ENCODE results near the gene ULBP2.
A peak's percentile ranks its signal among the peaks of the same experiment; 100 is the strongest.

Gene ULBP2, protein sequence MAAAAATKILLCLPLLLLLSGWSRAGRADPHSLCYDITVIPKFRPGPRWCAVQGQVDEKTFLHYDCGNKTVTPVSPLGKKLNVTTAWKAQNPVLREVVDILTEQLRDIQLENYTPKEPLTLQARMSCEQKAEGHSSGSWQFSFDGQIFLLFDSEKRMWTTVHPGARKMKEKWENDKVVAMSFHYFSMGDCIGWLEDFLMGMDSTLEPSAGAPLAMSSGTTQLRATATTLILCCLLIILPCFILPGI

DNA sequence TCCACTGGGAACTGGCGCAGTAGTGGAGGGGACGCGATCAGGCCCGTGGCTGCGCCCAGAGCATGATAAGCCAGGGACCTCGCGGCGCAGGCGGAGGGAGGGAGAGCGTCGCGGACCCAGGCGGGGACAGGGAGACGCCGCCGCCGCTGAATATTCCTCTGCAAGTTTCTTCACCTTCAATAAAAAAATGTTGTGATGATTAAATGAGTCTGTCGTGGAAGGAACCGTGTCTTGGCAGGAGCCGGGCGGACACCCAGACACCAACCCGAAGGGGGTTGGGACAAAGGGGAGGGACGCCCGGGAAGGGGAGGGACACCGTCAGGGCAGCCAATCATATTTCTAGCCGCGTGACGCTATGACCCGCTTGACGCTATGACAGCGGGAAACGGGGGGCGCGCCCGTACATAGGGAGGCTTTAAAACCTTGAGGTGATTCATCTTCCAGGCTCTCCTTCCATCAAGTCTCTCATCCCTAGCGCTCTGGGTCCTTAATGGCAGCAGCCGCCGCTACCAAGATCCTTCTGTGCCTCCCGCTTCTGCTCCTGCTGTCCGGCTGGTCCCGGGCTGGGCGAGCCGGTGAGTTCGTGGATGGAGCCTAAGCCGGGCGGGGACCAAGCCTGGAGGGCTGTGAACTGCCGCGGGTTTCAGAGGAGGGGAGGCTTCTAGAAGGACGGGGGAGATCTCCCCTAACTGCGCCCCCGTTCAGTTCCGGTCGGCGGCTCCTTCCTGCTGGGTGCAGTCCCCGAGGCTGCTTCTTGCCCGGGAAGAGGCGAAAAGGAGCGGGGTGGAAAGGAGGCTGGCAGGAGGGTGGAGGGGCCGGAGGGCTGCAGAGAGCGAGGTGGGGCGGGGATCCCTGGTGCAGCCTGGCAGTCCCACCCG lies at the start of gene ULBP2:
ULBP2 (plus strand) TSS at position 432 of the 878 bp plus-strand sequence; CDS start at position 491, 59 bp downstream.
- peak; percentile 83 for DNase-seq (ENCODE audit: low spot score)
- peak; percentile 49 for FAIRE-seq

GRCh38 chr6:149895048-149895590 lies 46.7 kb upstream of the ULBP2 start:
- FAIRE-seq (no peak), DNase-seq (ENCODE audit: low spot score) (no peak)

GRCh38 chr6:149895833-149896271 lies 46.0 kb upstream of the ULBP2 start:
- DNase-seq (ENCODE audit: low spot score) (peak; percentile 80), FAIRE-seq (peak; percentile 76)

DNA sequence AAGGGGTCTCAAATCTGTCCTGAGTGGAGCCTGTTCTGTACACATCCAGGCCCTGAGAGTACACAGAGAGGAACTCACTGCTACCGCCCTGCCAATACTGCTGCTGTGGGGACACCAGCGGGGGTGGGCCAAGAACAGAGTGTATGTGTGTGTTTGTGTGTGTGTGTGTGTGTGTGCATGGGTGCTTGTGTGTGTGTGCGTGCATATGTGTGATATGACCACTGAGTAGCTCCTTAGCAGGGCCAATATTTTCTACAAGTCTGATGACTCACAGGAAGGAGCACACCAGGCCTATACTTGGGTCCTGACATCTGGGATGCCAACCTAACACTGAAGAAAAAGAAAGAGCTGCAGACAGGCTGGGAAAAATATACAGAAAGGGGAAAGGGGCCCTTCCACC lies 45.3 kb upstream of the ULBP2 start:
- no peak for FAIRE-seq

GRCh38 chr6:149897015-149897697 lies 44.7 kb upstream of the ULBP2 start:
- DNase-seq (ENCODE audit: low spot score) (peak; percentile 69), FAIRE-seq (peak; percentile 67)

More for the DNA sequence above, 45.3 kb upstream of the ULBP2 start:
- DNase-seq (ENCODE audit: low spot score) = peak; percentile 30

- DNase-seq (ENCODE audit: low spot score) (no peak), FAIRE-seq (no peak)
These were observed 43.7 kb upstream of the ULBP2 start, which contains the start of gene RAET1E for GRCh38 chr6:149897855-149898744. Gene RAET1E (minus strand): TSS chr6:149898113. CDS start chr6:149890901, 7,212 bp downstream.

GRCh38 chr6:149898966-149899365 lies 42.8 kb upstream of the ULBP2 start:
- DNase-seq (ENCODE audit: low spot score) (no peak), FAIRE-seq (no peak)

DNA sequence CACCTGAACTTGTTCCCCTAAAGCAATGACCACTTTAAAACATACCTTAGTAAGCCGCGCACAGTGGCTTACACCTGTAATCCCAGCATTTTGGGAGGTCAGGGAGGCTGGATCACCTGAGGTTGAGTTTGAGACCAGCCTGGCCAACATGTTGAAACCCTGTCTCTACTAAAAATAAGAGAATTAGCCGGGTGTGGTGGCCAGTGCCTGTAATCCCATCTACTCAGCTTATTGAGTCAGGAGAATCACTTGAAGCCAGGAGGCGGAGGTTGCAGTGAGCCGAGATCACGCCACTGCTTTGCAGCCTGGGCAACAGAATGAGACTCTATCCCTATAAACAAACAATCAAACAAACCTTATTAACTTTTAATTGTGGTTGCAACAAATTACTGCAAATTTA lies 42.3 kb upstream of the ULBP2 start:
- DNase-seq (ENCODE audit: low spot score) (no peak), FAIRE-seq (no peak)

GRCh38 chr6:149899926-149900619 lies 41.7 kb upstream of the ULBP2 start:
- DNase-seq (ENCODE audit: low spot score) = no peak
- FAIRE-seq = no peak

- DNase-seq (ENCODE audit: low spot score) (no peak), FAIRE-seq (no peak)
These were observed 41.0 kb upstream of the ULBP2 start for GRCh38 chr6:149900620-149901443.

- DNase-seq (ENCODE audit: low spot score) (no peak), FAIRE-seq (no peak)
These were observed 40.2 kb upstream of the ULBP2 start for GRCh38 chr6:149901444-149902140.

GRCh38 chr6:149903938-149904611 lies 37.7 kb upstream of the ULBP2 start:
- no peak for FAIRE-seq
- DNase-seq (ENCODE audit: low spot score) = no peak

DNA sequence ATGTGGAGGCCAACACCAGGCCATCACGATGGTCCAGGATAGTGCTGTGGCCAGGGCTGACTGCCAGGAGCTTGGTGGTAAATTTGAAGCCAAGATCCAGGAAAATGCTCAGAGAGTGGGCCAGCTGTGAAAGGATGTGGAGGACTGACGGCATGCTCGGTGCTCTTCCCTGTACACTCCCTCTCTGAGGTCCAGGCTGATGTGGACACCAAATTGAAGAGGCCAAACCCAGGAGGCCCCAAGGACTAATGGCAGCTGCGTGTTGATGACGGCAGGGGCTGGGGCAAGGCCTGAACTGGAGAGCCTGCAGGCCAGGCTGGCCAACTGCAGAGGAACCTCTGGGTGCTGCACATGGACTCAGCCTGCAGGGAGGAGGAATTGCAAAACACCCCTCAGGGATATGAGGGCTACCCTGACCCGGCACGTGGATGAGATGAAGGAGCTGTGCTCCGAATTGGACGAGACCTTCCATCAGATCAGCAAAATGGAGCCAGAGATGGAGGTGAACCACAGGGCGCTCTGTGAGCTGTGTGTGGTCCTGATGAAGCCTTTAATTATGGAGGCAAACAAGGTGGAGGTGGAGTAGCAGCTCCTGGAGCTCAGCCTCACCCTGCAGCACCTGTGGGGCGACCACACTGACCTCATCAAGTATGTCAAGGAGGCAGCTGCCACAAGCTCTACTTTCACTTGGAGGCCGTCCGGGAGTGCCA lies 37.0 kb upstream of the ULBP2 start:
- no peak for FAIRE-seq
- DNase-seq (ENCODE audit: low spot score) = no peak

DNA sequence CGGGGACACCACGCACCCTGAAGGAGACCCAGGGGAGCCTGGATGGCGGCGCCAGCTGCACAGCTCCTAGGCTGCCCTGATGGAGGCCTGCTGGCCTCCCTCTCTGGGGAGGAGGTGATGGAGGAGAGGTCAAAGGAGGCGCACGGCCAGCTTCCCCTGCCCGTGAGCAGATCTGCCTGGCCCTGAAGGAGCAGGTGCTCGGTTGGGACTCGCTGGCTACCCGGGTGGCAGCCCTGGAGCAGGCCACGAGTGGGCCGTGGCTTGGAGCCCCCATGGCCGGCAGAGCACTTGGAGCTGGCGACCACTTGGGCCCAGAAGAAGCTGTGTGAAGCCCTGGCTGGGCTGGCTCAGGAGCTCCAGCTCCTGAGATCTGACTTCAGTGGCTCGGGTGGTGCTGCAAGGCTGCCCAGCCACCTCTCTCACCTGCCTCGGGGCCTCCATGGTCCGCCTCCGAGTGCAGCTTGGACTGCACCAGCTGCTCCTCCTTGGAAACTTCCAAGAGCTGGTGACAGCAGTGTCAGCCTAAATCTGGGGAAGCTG lies 36.4 kb upstream of the ULBP2 start:
- no peak for DNase-seq (ENCODE audit: low spot score)
- no peak for FAIRE-seq

DNA sequence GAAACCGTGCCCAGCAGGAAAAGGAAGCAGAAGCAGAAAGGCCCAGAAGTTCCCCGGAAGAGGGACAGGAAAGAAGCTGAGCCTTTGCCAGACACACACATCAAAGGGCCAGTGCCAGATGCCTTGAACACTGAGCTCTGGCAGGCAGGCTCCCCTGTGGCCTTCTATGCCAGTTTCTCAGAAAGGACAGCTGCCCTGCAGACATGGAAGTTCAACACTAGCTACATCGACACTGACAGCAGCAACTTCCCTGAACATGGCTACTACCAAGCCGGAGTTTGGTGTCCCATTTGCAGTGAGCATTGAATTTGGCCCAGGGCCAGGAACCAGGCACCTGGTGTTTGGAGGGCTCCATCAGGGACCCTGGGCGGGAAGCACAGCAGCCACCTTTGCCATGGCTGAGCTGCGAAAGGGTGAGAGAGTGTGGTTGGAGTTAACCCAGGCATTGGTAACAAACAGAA lies 35.9 kb upstream of the ULBP2 start:
- DNase-seq (ENCODE audit: low spot score) = no peak
- FAIRE-seq = no peak

GRCh38 chr6:149906405-149906804 lies 35.4 kb upstream of the ULBP2 start:
- DNase-seq (ENCODE audit: low spot score) (no peak), FAIRE-seq (no peak)

GRCh38 chr6:149907317-149907716 lies 34.5 kb upstream of the ULBP2 start:
- no peak for DNase-seq (ENCODE audit: low spot score)
- FAIRE-seq = no peak

Measured in RCC 7860 (cell line).